PC-9 (cell line): ENCODE results near the gene SOCS7. TPM values are rescaled to one million over a fixed set of nuclear protein-coding genes. Genes with fewer than 3 reads are reported as not detected.
A peak's percentile ranks its signal among the peaks of the same experiment; 100 is the strongest.

ENCODE experiments used
- Bru-seq: library from RNA; stranded (reverse); fragments of 400-500 nt; gene quantifications from one replicate; lab custom pipeline; 2021; lab: Mats Ljungman, UMichigan
- BruChase-seq, 2 experiments: library from RNA; stranded (reverse); fragments of 400-500 nt; gene quantifications; one replicate each; lab custom pipeline; 2021; lab: Mats Ljungman, UMichigan
- BruUV-seq: library from RNA; stranded (reverse); fragments of 400-500 nt; replicated peaks from 2 replicates; lab custom pipeline; 2021; lab: Mats Ljungman, UMichigan
- CTCF ChIA-PET: fragments of 300-600 bp; sonication (Branson Sonifier 250); formaldehyde crosslinking; loops from one replicate; lab custom pipeline; 2022; ENCODE audit warnings: antibody characterized with exemption; lab: Charles Lee
- POLR2A ChIA-PET: fragments of 300-600 bp; sonication (Branson Sonifier 250); formaldehyde crosslinking; loops from one replicate; lab custom pipeline; 2022; ENCODE audit warnings: antibody characterized with exemption; ENCODE audit not compliant: unreplicated experiment; lab: Charles Lee
- DNase-seq, 2 experiments: peaks; one replicate each; pipeline versions ENCODE4 v3.0.0 to v3.0.0-alpha.2; 2015 to 2022; ENCODE audit warnings: mixed read lengths in 1 of 2
- H2AFZ ChIP-seq: fragments of 200-600 bp; sonication (generic); 2 replicates; pipeline ENCODE4 v1.8.1; 2017; ENCODE audit warnings: antibody characterized with exemption
- H3F3A ChIP-seq: fragments of 200-600 bp; sonication (generic); 2 replicates; pipeline ENCODE4 v1.8.1; 2017; ENCODE audit warnings: antibody characterized with exemption, mild to moderate bottlenecking, low read depth; ENCODE audit not compliant: insufficient read depth
- H3K27ac ChIP-seq: fragments of 200-600 bp; sonication (generic); 2 replicates; pipeline ENCODE4 v1.6.1; 2016; ENCODE audit warnings: mixed run types
- H3K27me3 ChIP-seq: fragments of 200-600 bp; sonication (generic); 2 replicates; pipeline ENCODE4 v1.6.1; 2016; ENCODE audit warnings: low read depth, mixed run types; ENCODE audit not compliant: insufficient read depth
- H3K36me3 ChIP-seq: fragments of 200-600 bp; sonication (generic); 2 replicates; pipeline ENCODE4 v1.6.1; 2016; ENCODE audit warnings: low read depth, mixed run types
- H3K4me1 ChIP-seq: fragments of 200-600 bp; sonication (generic); replicated peaks from 2 replicates; pipeline ENCODE4 v1.6.1; 2016; ENCODE audit warnings: mixed run types; ENCODE audit not compliant: insufficient read depth
- H3K4me2 ChIP-seq: fragments of 200-600 bp; sonication (generic); 2 replicates; pipeline ENCODE4 v1.6.1; 2017; ENCODE audit warnings: mixed run types
- H3K4me3 ChIP-seq: fragments of 200-600 bp; sonication (generic); 2 replicates; pipeline ENCODE4 v1.6.1; 2016; ENCODE audit warnings: mixed run types
- H3K79me2 ChIP-seq: fragments of 200-600 bp; sonication (generic); 2 replicates; pipeline ENCODE4 v1.6.1; 2017; ENCODE audit warnings: low read depth, mixed run types
- H3K9me2 ChIP-seq: fragments of 200-600 bp; sonication (generic); 2 replicates; pipeline ENCODE4 v1.8.1; 2017; ENCODE audit warnings: mild to moderate bottlenecking; ENCODE audit not compliant: insufficient read depth
- H3K9me3 ChIP-seq: fragments of 200-600 bp; sonication (generic); 2 replicates; pipeline ENCODE4 v1.8.1; 2016; ENCODE audit warnings: low read depth; ENCODE audit not compliant: insufficient read depth
- H4K20me1 ChIP-seq: fragments of 200-600 bp; sonication (generic); 2 replicates; pipeline ENCODE4 v1.8.1; 2017; ENCODE audit not compliant: insufficient read depth
- EZH2 ChIP-seq: fragments of 200-600 bp; sonication (generic); IDR thresholded peaks from 2 replicates; pipeline ENCODE4 v1.8.0; 2017; ENCODE audit warnings: antibody characterized with exemption, low read depth
- intact Hi-C: fragments of 100-400 bp; cut with micrococcal nuclease; formaldehyde crosslinking; loops from one replicate; pipeline ENCODE4 v1.10.0; 2022; ENCODE audit not compliant: unreplicated experiment
- long read RNA-seq: library from polyadenylated mRNA; stranded (forward); transcript quantifications from one replicate; pipeline ENCODE4 v2.0.0, GENCODE V29; 2022
- total RNA-seq: library from RNA; stranded (reverse); gene quantifications from 2 replicates; pipeline ENCODE4 v1.2.3, GENCODE V29; 2021
- TF ChIP-seq, protein P1 (sequence below): fragments of 200-600 bp; sonication (generic); conservative IDR thresholded peaks from 2 replicates; pipeline ENCODE4 v1.6.1; 2017; ENCODE audit warnings: mixed run types, antibody characterized with exemption, mild to moderate bottlenecking, moderate library complexity

SOCS7 gene, protein sequence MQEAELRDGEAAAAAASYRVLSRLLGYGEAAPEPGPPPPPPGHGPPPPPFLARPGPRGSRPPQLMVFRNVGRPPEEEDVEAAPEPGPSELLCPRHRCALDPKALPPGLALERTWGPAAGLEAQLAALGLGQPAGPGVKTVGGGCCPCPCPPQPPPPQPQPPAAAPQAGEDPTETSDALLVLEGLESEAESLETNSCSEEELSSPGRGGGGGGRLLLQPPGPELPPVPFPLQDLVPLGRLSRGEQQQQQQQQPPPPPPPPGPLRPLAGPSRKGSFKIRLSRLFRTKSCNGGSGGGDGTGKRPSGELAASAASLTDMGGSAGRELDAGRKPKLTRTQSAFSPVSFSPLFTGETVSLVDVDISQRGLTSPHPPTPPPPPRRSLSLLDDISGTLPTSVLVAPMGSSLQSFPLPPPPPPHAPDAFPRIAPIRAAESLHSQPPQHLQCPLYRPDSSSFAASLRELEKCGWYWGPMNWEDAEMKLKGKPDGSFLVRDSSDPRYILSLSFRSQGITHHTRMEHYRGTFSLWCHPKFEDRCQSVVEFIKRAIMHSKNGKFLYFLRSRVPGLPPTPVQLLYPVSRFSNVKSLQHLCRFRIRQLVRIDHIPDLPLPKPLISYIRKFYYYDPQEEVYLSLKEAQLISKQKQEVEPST
- total RNA-seq (14.2 and 19.6 TPM in 2 replicates), Bru-seq, nascent RNA (percentile 62 among the genes with signal in this experiment), BruChase-seq, experiment 1, labeled RNA remaining after a 2-hour chase (percentile 66 among the genes with signal in this experiment), BruChase-seq, experiment 2, labeled RNA remaining after a 6-hour chase (percentile 74 among the genes with signal in this experiment)
- long read RNA-seq, partial matches to known transcripts: 0 of 3 reads
- long read RNA-seq, other reads (novel, unspliced or antisense): 3 of 3 reads

DNA sequence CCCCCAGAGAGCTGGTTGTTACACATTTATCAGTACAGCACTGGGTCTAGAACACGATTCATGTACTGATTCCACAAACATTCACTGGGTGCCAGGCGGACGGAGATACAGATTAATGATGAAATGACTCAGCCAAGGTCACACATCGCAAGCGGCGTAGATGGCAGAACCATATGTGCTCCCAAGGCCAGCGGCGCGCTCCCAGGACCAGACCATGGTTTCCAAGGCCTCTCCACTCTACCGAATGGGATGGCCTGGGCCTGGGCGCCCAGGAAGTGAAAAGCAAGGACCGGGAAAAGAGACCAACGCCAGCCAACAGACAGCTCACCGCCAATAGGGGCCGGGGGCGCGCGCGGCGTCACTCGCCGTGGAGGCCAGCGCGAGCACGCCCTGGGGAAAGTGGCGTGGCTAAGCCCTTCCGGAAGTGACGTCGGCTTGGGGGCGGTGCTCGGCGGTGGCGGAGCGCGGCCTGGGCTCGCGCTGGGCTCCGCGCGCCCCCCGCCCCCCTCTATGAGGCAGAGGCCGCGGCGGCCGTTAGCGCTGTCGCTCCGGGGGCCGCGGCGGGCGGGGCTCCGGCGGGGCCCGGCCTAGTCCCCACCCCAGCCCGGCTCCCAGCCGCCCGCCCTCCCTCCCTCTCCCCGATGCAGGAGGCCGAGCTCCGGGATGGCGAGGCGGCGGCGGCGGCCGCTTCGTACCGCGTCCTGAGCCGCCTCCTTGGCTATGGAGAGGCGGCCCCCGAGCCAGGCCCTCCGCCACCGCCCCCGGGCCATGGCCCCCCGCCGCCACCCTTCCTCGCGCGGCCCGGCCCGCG is at the start of gene SOCS7:
Gene SOCS7 (plus strand): TSS at position 433 of the 811 bp plus-strand sequence. CDS start 209 bp downstream, at position 642.
- H3K4me3 ChIP-seq: peak within 1 kb of the TSS; percentile 84
- intact Hi-C loops: no loop called here
- no peaks in the 10 kb centered on the region for H3K9me3 ChIP-seq
- peaks cover 37% of the 10 kb centered on the region for H3K79me2 ChIP-seq
- TF ChIP-seq EZH2: no peak
- TF ChIP-seq, protein P1, sequence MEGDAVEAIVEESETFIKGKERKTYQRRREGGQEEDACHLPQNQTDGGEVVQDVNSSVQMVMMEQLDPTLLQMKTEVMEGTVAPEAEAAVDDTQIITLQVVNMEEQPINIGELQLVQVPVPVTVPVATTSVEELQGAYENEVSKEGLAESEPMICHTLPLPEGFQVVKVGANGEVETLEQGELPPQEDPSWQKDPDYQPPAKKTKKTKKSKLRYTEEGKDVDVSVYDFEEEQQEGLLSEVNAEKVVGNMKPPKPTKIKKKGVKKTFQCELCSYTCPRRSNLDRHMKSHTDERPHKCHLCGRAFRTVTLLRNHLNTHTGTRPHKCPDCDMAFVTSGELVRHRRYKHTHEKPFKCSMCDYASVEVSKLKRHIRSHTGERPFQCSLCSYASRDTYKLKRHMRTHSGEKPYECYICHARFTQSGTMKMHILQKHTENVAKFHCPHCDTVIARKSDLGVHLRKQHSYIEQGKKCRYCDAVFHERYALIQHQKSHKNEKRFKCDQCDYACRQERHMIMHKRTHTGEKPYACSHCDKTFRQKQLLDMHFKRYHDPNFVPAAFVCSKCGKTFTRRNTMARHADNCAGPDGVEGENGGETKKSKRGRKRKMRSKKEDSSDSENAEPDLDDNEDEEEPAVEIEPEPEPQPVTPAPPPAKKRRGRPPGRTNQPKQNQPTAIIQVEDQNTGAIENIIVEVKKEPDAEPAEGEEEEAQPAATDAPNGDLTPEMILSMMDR: no peak
- H2AFZ ChIP-seq: peak within 1 kb of the TSS; percentile 91
- H3K27me3 ChIP-seq: no peaks in the 10 kb centered on the region
- H4K20me1 ChIP-seq: peaks cover 18% of the 10 kb centered on the region
- no peaks in the 10 kb centered on the region for H3K36me3 ChIP-seq
- CTCF ChIA-PET: interaction anchor here (0.6 to 1.0 kb wide), 4 partner anchors 24 to 843 kb away, joined by 3 to 9 read pairs (median 4); no protein-coding TSS in a partner anchor
- no peaks in the 10 kb centered on the region for H3K9me2 ChIP-seq
- POLR2A ChIA-PET: interaction anchor here (0.6 to 0.7 kb wide), 2 partner anchors 53 to 157 kb away, joined by 3 to 7 read pairs; no protein-coding TSS in a partner anchor
- H3K4me2 ChIP-seq: peak within 1 kb of the TSS; percentile 95
- peaks cover 14% of the 10 kb centered on the region for H3F3A ChIP-seq
- DNase-seq: peak; percentile 75 to 90
- BruUV-seq: no TSS peak
- H3K4me1 ChIP-seq: peaks cover 29% of the 10 kb centered on the region
- H3K27ac ChIP-seq: peak within 1 kb of the TSS; percentile 61

DNA sequence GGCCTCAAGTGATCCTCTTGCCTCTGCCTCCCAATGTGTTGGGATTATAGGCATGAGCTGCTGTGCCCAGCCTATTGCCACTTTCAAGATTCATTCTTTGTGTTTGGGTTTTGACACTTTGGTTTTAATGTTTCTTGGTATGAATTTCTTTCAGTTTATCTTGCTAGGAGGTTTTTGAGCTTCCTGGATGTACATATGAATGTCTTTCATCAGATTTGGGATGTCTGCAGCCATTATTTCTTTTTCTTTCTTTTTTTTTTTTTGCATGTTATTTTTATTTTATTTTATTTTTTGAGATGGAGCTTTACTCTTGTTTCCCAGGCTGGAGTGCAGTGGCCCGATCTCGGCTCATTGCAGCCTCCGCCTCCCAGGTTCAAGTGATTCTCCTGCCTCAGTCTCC is 36.1 kb upstream of the SOCS7 start:
- H3K9me3 ChIP-seq: no peaks in the 10 kb centered on the region
- TF ChIP-seq EZH2: no peak
- TF ChIP-seq, protein P1: no peak
- H3K4me1 ChIP-seq: peaks cover 11% of the 10 kb centered on the region
- peaks cover 12% of the 10 kb centered on the region for H3F3A ChIP-seq
- H3K27ac ChIP-seq: no peak overlapping the region
- ChIA-PET POLR2A (interaction anchor here (0.5 kb wide), 1 partner anchor 54 kb away, joined by 8 read pairs; no protein-coding TSS in a partner anchor), CTCF (no interaction called here)
- no peak overlapping the region for H3K4me2 ChIP-seq
- BruUV-seq: no TSS peak
- no peak overlapping the region for H2AFZ ChIP-seq
- DNase-seq: no peak
- H3K9me2 ChIP-seq: no peaks in the 10 kb centered on the region
- no peak overlapping the region for H3K4me3 ChIP-seq
- no peaks in the 10 kb centered on the region for H4K20me1 ChIP-seq
- H3K79me2 ChIP-seq: no peaks in the 10 kb centered on the region
- H3K36me3 ChIP-seq: 0 out of 2 replicates have a peak, but pooled peaks cover 5% of the 10 kb centered on the region
- intact Hi-C loops: no loop called here
- no peaks in the 10 kb centered on the region for H3K27me3 ChIP-seq
